Activated CD8-positive, alpha-beta T cell treated with anti-CD3 and anti-CD28 coated beads for 36 hours (primary cell): ENCODE data around the gene RAB29. TPM values are rescaled to one million over a fixed set of nuclear protein-coding genes. Genes with fewer than 3 reads are reported as not detected.

ENCODE experiments used
- ATAC-seq: fragments of 200-7000 bp; cut with Tn5 transposase; one replicate; pipeline ENCODE4 v1.10.0; 2021; ENCODE audit warnings: mild to moderate bottlenecking, moderate library complexity
- CTCF ChIA-PET: fragments of 350-600 bp; sonication (Branson Sonifier 250); formaldehyde crosslinking; loops from one replicate; lab custom pipeline; 2021; ENCODE audit warnings: antibody characterized with exemption; lab: Charles Lee
- POLR2A ChIA-PET: fragments of 350-600 bp; sonication (Branson Sonifier 250); formaldehyde crosslinking; loops from one replicate; lab custom pipeline; 2021; ENCODE audit warnings: antibody characterized with exemption; lab: Charles Lee
- DNase-seq: peaks from one replicate; pipeline ENCODE4 v3.0.0-alpha.2; 2020
- H3K27ac Mint-ChIP-seq: one replicate; pipeline ENCODE4 v1.8.0; 2021; ENCODE audit warnings: mild to moderate bottlenecking, mixed read lengths
- H3K27me3 Mint-ChIP-seq: one replicate; pipeline ENCODE4 v1.8.0; 2021; ENCODE audit warnings: mixed read lengths
- H3K36me3 Mint-ChIP-seq: one replicate; pipeline ENCODE4 v1.8.0; 2021; ENCODE audit warnings: low read depth, mixed read lengths
- H3K4me1 Mint-ChIP-seq: one replicate; pipeline ENCODE4 v1.8.0; 2021; ENCODE audit warnings: low read depth, mixed read lengths
- H3K4me3 Mint-ChIP-seq: one replicate; pipeline ENCODE4 v1.8.0; 2021; ENCODE audit warnings: mild to moderate bottlenecking, moderate library complexity, mixed read lengths
- H3K9me3 Mint-ChIP-seq: one replicate; pipeline ENCODE4 v1.8.0; 2021; ENCODE audit warnings: mixed read lengths
- intact Hi-C: fragments of 100-400 bp; cut with micrococcal nuclease; formaldehyde crosslinking; loops from one replicate; pipeline ENCODE4 v1.10.0; 2022
- total RNA-seq, 2 experiments: library from RNA; stranded (reverse); gene quantifications; one replicate each; pipeline ENCODE4 v1.2.3, GENCODE V29; 2021
- TF ChIP-seq, protein P1 (sequence below): fragments of 200-600 bp; IDR thresholded peaks from one replicate; pipeline ENCODE4 v1.8.0; 2022; ENCODE audit warnings: antibody characterized with exemption, mild to moderate bottlenecking

Gene RAB29
- total RNA-seq, 2 experiments from 2014 or later = 20.1 to 22.5 TPM

DNA sequence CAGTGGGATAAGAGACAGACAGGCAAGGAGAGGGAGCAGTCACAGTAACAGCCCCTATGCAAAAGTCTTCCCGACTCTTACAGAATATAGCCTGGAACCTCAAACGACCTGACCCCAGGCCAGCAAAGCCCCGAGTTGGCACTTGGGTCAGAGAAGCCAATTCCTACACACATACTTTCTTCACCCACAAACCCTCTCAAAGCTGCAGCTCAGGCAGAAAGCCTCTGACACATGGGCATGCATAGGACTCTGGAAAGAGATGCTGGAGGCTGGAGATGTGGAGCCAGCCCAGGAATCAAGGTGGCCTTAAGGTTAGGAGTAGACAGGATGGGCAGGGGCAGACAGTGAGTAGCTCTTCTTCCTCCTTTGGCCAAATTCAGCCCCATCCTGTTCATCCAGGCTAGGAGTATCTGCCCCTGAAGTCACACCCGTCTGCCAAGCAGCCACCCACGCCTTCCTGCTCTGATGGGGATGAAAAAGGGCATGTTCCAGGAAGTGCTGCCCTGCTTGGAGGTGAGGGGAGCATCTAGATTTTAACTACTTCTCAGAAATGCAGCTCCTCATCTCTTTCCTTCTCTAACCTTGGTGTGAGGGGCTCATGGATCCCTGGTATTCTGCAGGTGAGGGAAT lies 29.9 kb upstream of the RAB29 start:
- ATAC-seq (peak; percentile 92), DNase-seq (peak; percentile 84)
- peaks cover 59% of the 10 kb centered on the region for H3K4me1 Mint-ChIP-seq
- no peaks in the 10 kb centered on the region for H3K27me3 Mint-ChIP-seq
- CTCF ChIA-PET = interaction anchor here (0.6 to 2.7 kb wide), 7 partner anchors 11 to 214 kb away, joined by 3 to 20 read pairs (median 5); no protein-coding TSS in a partner anchor
- TF ChIP-seq, protein P1, sequence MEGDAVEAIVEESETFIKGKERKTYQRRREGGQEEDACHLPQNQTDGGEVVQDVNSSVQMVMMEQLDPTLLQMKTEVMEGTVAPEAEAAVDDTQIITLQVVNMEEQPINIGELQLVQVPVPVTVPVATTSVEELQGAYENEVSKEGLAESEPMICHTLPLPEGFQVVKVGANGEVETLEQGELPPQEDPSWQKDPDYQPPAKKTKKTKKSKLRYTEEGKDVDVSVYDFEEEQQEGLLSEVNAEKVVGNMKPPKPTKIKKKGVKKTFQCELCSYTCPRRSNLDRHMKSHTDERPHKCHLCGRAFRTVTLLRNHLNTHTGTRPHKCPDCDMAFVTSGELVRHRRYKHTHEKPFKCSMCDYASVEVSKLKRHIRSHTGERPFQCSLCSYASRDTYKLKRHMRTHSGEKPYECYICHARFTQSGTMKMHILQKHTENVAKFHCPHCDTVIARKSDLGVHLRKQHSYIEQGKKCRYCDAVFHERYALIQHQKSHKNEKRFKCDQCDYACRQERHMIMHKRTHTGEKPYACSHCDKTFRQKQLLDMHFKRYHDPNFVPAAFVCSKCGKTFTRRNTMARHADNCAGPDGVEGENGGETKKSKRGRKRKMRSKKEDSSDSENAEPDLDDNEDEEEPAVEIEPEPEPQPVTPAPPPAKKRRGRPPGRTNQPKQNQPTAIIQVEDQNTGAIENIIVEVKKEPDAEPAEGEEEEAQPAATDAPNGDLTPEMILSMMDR = no peak
- peak overlapping the region; percentile 69 for H3K4me3 Mint-ChIP-seq
- H3K36me3 Mint-ChIP-seq = peaks cover 38% of the 10 kb centered on the region
- POLR2A ChIA-PET = interaction anchor here (0.8 to 1.7 kb wide), 5 partner anchors 9 to 59 kb away, joined by 4 to 6 read pairs (median 5); no protein-coding TSS in a partner anchor
- intact Hi-C loops = no loop called here
- H3K27ac Mint-ChIP-seq = peak overlapping the region; percentile 93
- no peaks in the 10 kb centered on the region for H3K9me3 Mint-ChIP-seq

DNA sequence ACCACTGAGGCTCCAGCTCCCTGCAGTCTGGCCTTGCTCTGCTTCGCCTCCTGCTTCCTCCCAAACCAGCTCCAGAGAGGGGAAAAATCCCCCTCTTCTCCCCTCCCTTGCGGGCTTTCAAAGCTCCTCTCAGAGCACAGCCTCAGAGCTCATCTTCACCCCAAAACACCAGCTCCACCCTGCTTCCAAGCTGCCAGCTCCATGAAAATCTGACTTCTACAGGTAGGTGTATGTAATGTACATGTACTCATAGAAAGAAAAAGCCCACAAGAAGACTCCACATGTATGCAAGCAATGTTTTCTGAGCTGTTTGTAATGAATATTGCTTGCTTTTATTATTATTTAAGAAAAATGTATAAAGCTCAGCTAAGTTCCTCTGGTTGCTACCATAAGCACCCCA lies 29.3 kb upstream of the RAB29 start:
- no peaks in the 10 kb centered on the region for H3K9me3 Mint-ChIP-seq
- ChIA-PET POLR2A (interaction anchor here (0.8 to 1.7 kb wide), 4 partner anchors 10 to 58 kb away, joined by 3 to 6 read pairs (median 5); no protein-coding TSS in a partner anchor), CTCF (interaction anchor here (0.6 to 2.7 kb wide), 7 partner anchors 10 to 213 kb away, joined by 3 to 20 read pairs (median 5); no protein-coding TSS in a partner anchor)
- TF ChIP-seq, protein P1 = no peak
- peaks cover 33% of the 10 kb centered on the region for H3K36me3 Mint-ChIP-seq
- peak overlapping the region; percentile 93 for H3K27ac Mint-ChIP-seq
- H3K27me3 Mint-ChIP-seq = no peaks in the 10 kb centered on the region
- ATAC-seq (no peak), DNase-seq (no peak)
- peaks cover 53% of the 10 kb centered on the region for H3K4me1 Mint-ChIP-seq
- peak overlapping the region; percentile 69 for H3K4me3 Mint-ChIP-seq
- intact Hi-C loops = no loop called here

DNA sequence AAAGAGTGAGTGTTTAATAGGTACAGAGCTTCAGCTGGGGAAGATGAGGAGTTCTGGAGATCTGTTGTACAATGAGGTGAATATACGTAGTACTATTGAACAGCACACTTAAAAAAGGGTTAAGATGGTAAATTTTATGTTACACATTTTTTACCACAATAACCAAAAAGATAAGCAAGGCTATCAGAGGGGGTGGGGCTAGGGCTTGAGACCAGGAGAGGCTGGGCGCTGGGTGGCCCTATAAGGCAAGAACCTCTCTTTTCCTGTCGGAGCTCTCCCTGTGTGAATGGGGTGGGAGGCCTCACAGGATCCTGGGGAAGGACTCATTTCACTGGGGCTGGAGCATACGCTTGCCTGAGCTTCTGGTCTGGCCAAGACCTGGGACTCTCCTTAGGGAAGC lies 28.7 kb upstream of the RAB29 start:
- Mint-ChIP-seq H3K36me3 (peaks cover 30% of the 10 kb centered on the region), H3K9me3 (no peaks in the 10 kb centered on the region), H3K27ac (peak overlapping the region; percentile 32), H3K27me3 (no peaks in the 10 kb centered on the region), H3K4me1 (peaks cover 47% of the 10 kb centered on the region), H3K4me3 (no peak overlapping the region)
- DNase-seq (no peak), ATAC-seq (no peak)
- CTCF ChIA-PET = interaction anchor here (1.2 to 2.7 kb wide), 5 partner anchors 12 to 212 kb away, joined by 4 to 20 read pairs (median 5); no protein-coding TSS in a partner anchor
- POLR2A ChIA-PET = interaction anchor here (0.8 to 1.7 kb wide), 3 partner anchors 10 to 58 kb away, joined by 3 to 6 read pairs (median 4); no protein-coding TSS in a partner anchor
- intact Hi-C loops = no loop called here
- TF ChIP-seq, protein P1 = no peak

DNA sequence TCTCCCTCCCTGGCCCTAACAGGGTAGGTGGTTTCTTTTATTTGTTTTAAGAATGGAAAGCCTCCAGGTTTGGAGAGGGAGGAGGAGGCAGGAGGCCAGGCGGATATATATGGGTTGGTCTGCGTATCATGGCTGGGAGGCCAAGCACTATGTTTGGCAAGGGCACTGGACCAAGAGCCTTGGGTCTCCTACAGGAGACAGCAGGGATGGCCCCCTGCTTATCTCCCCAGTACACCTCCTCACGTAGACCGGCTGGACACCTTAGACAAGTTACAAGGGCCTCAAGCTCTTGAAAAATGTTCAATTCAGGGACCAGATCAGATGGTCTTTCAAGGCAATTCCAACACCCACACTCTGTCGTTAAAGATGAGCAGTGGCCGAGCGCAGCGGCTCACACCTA lies 26.8 kb upstream of the RAB29 start:
- Mint-ChIP-seq H3K4me3 (no peak overlapping the region), H3K27ac (no peak overlapping the region), H3K9me3 (no peaks in the 10 kb centered on the region), H3K4me1 (peaks cover 32% of the 10 kb centered on the region), H3K27me3 (no peaks in the 10 kb centered on the region), H3K36me3 (peaks cover 23% of the 10 kb centered on the region)
- intact Hi-C loops = no loop called here
- ChIA-PET POLR2A (no interaction called here), CTCF (no interaction called here)
- TF ChIP-seq, protein P1 = no peak
- DNase-seq (no peak), ATAC-seq (no peak)
